GM21723 (cell line): Measurements from ENCODE around the gene LRRC36.
"Not testable (repeated sequence)": the region's sequence is repeated elsewhere in the genome, so short reads cannot be mapped to it uniquely, and the experiment has no call there.

Experiments
- ATAC-seq: cut with Tn5 transposase; IDR thresholded peaks from one replicate; pipeline ENCODE4 v1.9.1; 2021; ENCODE audit warnings: mild to moderate bottlenecking, moderate library complexity; ENCODE audit not compliant: unreplicated experiment

Gene LRRC36

GRCh38 chr16:67339453-67339852 is 12.8 kb downstream of the LRRC36 start:
- no peak for ATAC-seq

GRCh38 chr16:67341250-67341649 is 14.6 kb downstream of the LRRC36 start:
- no peak for ATAC-seq

DNA sequence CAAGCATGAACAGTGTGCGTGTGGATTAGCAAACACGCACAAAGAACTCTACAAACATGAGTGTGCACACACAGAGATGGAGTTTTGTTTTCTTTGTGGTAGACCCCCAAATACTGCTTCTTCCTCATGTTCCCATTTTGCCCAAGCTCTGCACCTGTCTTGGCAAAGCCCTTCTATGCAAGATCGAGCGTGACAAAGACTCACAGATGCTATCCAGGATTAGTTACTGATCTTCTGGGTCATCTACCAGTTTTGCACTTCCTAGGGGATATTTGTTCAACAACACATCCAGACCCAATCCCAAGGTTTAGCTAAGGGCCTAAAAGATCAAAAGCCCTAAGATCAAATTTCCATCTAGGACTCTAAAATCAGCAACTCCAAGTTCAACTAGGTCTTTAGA is 16.0 kb downstream of the LRRC36 start:
- ATAC-seq, result no peak

- no peak for ATAC-seq
Measured at GRCh38 chr16:67345401-67345800, 18.8 kb downstream of the LRRC36 start.

GRCh38 chr16:67346341-67346740 is 19.7 kb downstream of the LRRC36 start:
- ATAC-seq, result no peak

DNA sequence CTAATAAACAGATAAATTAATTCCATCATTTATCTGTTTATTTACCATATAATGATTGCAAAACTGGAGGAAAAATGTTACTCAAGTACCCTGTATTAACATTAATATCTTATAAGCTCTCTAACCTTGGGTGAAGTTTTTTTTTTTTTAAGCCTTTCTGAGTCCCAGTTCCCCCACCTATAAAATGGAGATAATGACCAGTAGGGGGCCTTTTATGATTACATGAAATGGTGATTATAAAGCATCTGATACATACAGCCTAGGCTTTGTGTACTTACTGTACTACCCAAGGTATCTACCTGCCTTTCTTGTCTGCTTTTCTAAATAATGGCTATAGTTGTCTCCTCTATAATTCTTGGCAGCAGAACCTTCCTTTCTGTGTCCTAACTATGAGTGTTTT is 22.6 kb downstream of the LRRC36 start:
- ATAC-seq, result no peak

DNA sequence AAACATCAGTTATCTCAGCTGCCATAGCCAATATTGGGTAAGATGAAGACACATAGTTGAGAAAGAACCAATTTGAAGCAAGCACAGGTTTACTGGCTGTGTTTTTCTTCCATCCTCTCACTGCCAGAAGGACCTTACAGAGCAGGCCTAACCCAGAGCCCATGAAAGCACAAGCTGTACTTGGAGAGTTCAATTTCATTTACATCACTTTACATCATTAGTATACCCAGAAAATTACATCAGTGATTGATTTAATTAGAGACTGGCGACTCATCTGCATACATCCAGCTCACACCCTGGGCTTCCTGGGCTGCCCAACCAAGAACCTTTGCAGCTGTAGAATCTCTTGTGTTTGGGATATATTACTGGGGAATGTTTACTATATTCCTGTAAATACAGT is 23.7 kb downstream of the LRRC36 start:
- ATAC-seq, result no peak

DNA sequence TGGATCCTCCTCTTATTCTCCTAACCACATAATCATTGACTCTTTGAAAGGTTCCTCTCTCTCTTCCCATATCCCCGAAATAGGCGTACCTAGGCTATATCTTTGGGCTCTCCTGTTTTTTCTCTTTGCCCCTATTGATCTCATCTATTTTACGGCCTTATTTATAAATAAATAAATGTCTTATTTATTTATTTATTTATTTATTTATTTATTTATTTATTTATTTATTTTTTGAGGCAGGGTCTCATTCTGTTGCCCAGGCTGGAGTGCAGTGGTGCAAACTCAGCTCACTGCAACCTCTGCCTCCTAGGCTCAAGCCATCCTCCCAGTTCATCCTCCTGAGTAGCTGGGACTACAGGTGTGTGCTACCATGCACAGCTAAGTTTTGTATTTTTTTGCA is 25.8 kb downstream of the LRRC36 start:
- not testable (repeated sequence) for ATAC-seq

DNA sequence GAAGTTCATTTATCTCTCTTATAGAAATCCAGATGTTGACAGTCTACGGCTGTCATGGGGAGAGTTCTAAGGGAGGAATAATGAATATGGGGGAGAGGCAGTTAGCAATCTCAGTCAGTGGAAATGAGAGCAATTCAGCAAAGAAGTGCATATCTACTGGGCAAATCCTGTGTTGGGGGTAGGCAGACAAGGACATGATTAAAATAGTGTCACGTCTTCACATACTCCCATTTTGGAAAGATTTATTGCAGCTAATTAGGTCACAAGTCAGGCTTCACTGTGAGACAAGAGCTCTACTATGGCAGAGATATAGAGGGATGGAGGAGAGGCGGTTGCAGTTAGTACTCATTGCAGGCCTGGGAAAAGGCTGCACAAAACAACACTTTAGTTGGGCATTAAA is 29.8 kb downstream of the LRRC36 start:
- no peak for ATAC-seq

DNA sequence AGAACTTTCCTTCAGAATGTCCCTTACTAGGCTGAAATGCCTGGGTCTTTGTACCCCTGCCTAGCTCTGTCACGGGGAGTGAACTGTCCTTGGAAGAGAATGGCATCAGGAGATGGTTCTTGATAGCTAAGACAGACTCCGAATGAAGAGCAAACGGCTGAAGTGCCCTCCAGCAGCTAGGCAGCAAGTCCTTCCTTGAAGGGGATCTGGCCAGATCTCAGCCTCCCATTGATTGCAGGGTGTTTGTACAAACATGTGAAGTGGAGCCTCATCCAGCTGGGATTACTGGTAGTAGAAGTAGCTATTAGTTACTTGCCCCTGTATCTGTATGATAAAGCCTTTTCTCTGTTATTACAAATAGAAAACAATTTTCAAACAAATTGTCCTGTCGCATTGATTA is 30.9 kb downstream of the LRRC36 start:
- no peak for ATAC-seq

- not testable (repeated sequence) for ATAC-seq
Measured at GRCh38 chr16:67359540-67360269, 33.1 kb downstream of the LRRC36 start.

DNA sequence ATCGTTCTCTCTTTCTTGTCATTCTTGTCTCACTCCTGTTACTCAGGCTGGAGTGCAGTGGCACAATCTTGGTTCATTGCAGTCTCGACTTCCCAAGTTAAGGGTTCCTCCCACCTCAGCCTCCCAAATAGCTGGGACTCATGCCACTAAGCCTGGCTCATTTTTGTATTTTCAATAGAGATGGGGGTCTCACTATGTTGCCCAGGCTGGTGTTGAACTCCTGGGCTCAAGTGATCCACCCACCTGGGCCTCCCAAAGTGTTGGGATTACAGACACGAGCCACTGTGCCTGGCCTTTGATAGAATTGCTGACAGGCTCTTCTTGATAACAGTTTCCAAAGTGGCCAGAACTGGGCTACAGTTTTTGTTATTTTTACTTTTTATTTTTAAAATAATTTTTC is 34.4 kb downstream of the LRRC36 start:
- ATAC-seq, result no peak

- no peak for ATAC-seq
Measured at GRCh38 chr16:67364600-67365235, 38.1 kb downstream of the LRRC36 start.

- no peak for ATAC-seq
Measured at GRCh38 chr16:67370661-67371060, 44.0 kb downstream of the LRRC36 start.

DNA sequence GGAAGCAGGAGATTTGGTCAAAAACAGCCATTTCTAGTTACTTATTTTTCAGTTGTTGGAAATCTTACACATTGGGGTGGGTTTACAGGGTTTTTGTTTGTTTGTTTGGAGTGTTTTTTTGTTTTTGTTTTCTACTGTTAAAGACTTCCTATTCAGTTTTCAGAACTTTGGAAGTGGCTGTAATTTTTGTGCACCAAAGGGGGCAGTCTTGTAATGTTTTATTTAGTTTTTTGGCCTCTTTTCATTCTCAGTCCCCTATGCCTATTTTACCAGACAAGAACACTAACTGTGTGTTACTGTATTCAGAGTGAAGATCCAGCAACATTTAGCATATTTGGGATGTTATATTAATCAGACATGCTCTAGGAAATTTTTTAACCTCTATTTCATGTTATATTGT is 46.0 kb downstream of the LRRC36 start:
- no peak for ATAC-seq

GRCh38 chr16:67376012-67376411 is 49.4 kb downstream of the LRRC36 start:
- ATAC-seq, result not testable (repeated sequence)

DNA sequence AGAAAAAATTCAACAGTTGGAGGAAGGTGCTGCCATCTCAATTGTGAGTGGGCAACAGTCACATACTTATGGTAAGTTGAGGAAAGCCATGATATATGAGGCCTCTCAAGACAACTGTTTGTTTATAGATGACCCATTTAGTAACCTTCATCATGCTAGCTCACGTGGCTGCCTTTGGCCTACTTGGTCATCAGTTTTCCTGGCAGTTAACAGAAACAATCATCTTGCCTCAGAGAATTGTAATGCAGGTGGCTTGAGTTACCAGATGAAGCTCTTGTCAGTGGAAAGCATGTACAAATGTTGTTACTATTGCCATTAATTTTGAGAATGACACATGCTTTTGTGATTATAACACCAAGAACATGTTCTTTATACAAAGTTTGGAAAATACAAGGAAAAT is 52.0 kb downstream of the LRRC36 start:
- no peak for ATAC-seq

DNA sequence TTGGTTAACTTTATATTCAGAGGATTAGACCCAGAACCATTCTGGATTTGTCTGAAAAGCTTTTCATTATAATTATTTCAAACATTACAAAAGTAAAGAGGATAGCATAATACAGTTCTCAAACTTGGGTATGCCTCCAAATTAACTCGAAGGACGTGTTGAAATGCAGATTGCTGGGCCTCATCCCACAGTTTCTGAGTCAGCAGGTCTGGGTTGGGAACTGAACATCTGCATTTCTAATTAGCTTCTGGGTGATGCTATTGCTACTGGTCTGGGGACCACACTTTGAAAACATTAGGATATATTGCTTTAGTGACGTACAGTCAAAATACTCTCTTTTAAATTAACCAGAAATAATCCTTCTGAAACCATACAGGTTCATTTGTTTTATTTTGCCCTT is 56.7 kb downstream of the LRRC36 start:
- ATAC-seq, result no peak

GRCh38 chr16:67384778-67385510 is 58.3 kb downstream of the LRRC36 start:
- ATAC-seq, result no peak

DNA sequence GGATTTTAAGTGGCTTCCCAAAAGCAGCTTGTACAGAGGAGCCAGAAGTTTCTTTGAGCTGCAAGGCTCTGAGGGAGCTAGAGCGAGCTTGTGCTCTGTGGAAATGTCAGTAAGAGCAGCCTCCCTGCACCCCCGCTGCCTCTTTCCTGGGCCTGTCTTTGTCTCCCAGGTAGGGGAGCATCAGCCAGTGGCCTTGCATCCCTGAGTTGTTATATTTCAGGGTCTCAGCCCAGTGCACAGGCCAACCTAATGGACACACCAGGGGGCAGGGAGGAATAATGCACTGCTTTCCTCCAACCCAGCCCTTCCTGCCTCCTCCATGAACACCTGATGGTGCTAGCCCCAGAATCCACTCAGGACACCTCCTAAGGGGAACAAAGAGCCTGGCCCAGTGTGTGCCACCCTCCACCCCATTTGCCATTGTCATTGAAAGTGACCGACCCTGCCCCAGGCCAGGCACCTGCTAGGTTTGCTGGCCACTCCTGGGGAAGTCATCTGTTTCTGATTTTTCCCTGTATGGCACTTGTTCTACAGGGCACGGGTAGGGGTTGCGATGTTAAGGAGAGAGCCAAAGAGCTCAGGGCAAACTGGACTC is 60.3 kb downstream of the LRRC36 start:
- no peak for ATAC-seq

- no peak for ATAC-seq
Measured at GRCh38 chr16:67387479-67388079, 61.0 kb downstream of the LRRC36 start.
